Psoas muscle (tissue), 8 donors: ENCODE results near the gene COL9A3. TPM values are rescaled to one million over a fixed set of nuclear protein-coding genes. Genes with fewer than 3 reads are reported as not detected.

Experiments
- ATAC-seq, 4 donors: fragments of 200-7000 bp; cut with Tn5 transposase; one replicate each; pipeline ENCODE4 v1.9.1; 2020; ENCODE audit warnings: moderate library complexity in 3 of 4, mild to moderate bottlenecking in 2 of 4
- DNase-seq, 2 donors: peaks; one replicate each; pipeline ENCODE4 v3.0.0-alpha.2; 2020
- H3K27ac ChIP-seq: fragments of 200-600 bp; one replicate; pipeline ENCODE4 v1.8.0; 2022
- H3K27me3 ChIP-seq, 3 donors: fragments of 200-600 bp in 1 of 3; one replicate each; pipeline versions ENCODE4 v1.6.1 to v1.8.0; 2013 to 2022; ENCODE audit warnings: low read length in 2 of 3, mild to moderate bottlenecking in 2 of 3, moderate library complexity in 1 of 3; ENCODE audit not compliant: insufficient read depth in 3 of 3
- H3K36me3 ChIP-seq, 2 donors: fragments of 200-600 bp in 1 of 2; one replicate each; pipeline versions ENCODE4 v1.6.1 to v1.8.0; 2013 to 2022; ENCODE audit warnings: low read depth in 1 of 2, mild to moderate bottlenecking in 1 of 2, moderate library complexity in 1 of 2; ENCODE audit not compliant: insufficient read depth in 1 of 2
- H3K4me1 ChIP-seq: fragments of 200-600 bp; one replicate; pipeline ENCODE4 v1.8.0; 2022
- H3K4me3 ChIP-seq: fragments of 200-600 bp; one replicate; pipeline ENCODE4 v1.8.0; 2022; ENCODE audit warnings: mild to moderate bottlenecking
- H3K9me3 ChIP-seq: fragments of 200-600 bp; one replicate; pipeline ENCODE4 v1.8.0; 2022
- WGBS, 3 donors: extraction: QIAGEN DNeasy Blood & Tissue Kit; methylation state at CpG; one replicate each; pipeline versions ENCODE4 v1.1.6 to v1.1.7; 2013; 5-methylcytosine and 5-hydroxymethylcytosine counted together
- intact Hi-C, 2 donors: fragments of 100-400 bp; cut with DNase I; formaldehyde crosslinking; loops; one replicate each; pipeline versions ENCODE4 v1.11.0 to v1.14.2; 2022
- polyA plus RNA-seq, 3 donors: library from polyadenylated mRNA; stranded (reverse); fragments of 200-250 nt; gene quantifications; one replicate each; pipeline ENCODE4 v1.2.3, GENCODE V29; 2013
- total RNA-seq, 4 donors: library from RNA; stranded (reverse); fragmentation: NEBNext Ultra II Directional in 2 of 4; extraction: Animal tissue kit (Norgen Biotek cat#: 25700) in 2 of 4; gene quantifications; one replicate each; pipeline versions ENCODE4 v1.2.1 to v1.2.4, GENCODE V29; 2021 to 2023
- TF ChIP-seq, protein P1 (sequence below): fragments of 200-600 bp; IDR thresholded peaks from one replicate; pipeline ENCODE4 v1.8.0; 2022; ENCODE audit warnings: antibody characterized with exemption
- donor health status: healthy with polysubstance abuse.
- donor health status: DM: no; HTN: no; CAD: no; lungs with moderate emphysema.
- donor health status: Bipolar disorder and iron deficiency.
- donor health status: healthy.
- donor health status: DM: yes; HTN: yes; CAD: no.
- donor health status: DM: no; HTN: no; CAD: no.
- donor health status: DM: no; HTN: no; CAD: no.
- donor health status: DM: yes; HTN: yes; CAD: no.

COL9A3 gene
- total and polyA plus RNA-seq, 7 donors = 0.27 to 0.86 (median 0.59) TPM; not detected in 1

DNA sequence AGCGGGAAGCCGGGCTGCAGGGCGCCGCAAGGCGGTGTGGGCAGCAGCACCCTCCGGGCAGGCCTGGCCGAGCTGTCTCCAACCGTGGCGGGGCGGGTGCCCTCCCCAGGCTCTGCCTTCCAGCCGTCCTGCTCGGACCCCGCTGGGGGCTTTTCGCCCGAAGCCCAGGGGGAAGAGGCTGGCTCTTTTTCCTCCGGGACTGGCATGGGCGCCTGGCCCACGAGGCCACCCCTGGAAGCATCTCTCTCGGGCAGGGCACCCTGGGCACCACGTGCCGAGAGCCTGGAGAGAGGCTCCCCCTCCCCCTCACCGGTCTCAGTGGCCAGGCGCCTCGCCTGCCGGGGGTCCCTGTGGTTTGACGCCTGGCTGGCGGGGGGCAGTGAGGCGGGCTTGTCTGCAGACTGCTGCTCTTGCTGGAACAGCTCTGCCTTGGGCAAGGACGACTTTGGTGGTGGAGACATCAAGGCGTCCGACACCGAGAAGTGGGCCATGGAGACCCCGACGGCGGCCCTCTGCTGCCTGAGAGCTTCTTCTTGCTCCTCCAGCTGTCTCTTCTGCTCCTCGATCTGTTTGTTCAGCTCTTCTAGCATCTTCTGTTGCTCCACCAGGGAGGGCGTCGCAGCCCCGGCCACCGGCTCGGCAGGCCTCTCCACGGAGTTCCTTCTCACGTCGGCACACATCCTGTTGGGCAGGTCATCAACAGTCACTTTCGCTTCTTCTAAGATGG lies 64.2 kb downstream of the COL9A3 start:
- ATAC-seq (no peak), DNase-seq (peak in 1 of 2 donors; percentile 43)
- Histone ChIP-seq H3K27me3 (no peaks in the 10 kb centered on the region), H3K36me3 (peaks cover 7 to 24% of the 10 kb centered on the region in 2 donors), H3K27ac (no peak overlapping the region), H3K4me3 (no peak overlapping the region), H3K4me1 (peaks cover 12% of the 10 kb centered on the region), H3K9me3 (no peaks in the 10 kb centered on the region)
- WGBS, 3 donors = 93 to 95% (median 94%) methylated on average over 39 to 45 of the region's 45 CpGs
- TF ChIP-seq, protein P1, sequence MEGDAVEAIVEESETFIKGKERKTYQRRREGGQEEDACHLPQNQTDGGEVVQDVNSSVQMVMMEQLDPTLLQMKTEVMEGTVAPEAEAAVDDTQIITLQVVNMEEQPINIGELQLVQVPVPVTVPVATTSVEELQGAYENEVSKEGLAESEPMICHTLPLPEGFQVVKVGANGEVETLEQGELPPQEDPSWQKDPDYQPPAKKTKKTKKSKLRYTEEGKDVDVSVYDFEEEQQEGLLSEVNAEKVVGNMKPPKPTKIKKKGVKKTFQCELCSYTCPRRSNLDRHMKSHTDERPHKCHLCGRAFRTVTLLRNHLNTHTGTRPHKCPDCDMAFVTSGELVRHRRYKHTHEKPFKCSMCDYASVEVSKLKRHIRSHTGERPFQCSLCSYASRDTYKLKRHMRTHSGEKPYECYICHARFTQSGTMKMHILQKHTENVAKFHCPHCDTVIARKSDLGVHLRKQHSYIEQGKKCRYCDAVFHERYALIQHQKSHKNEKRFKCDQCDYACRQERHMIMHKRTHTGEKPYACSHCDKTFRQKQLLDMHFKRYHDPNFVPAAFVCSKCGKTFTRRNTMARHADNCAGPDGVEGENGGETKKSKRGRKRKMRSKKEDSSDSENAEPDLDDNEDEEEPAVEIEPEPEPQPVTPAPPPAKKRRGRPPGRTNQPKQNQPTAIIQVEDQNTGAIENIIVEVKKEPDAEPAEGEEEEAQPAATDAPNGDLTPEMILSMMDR = no peak
- intact Hi-C loops = no loop called here

DNA sequence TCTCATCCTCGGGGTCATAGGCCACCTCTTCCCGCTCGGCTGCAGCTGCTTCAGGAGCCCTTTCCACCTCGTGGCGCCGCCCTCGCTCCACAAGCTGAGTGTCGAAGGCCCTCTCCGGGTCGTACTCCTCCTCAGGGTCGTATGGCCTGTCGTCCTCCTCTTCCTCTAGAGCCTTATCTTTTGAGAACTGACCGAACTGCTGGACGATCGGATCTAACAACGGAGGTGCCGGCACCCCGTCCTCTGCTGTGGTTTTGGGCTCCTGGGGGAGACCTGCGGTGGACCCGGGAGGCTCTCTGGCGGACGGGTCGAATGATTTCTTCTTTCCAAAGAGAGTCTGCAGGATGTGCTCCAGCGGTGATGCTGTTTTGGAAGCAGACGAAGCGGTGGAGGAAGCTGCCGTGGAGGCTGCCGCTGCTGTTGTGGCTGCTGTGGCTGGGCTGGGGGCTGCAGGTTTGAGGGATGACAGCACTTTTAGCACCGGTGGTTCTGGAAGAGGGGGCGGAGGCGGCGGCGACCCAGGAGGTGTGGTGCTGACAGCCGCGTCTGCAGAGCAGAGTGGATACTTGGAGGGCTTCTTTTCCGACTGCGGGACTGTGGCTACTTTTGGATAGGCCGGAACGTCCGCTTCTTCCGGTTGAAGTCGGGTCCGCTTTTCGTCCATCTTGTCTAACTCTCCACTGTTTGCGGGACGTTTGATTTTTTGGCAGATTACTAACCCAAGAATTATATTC lies 65.0 kb downstream of the COL9A3 start:
- TF ChIP-seq, protein P1 = no peak
- Histone ChIP-seq H3K4me3 (no peak overlapping the region), H3K27me3 (no peaks in the 10 kb centered on the region), H3K9me3 (no peaks in the 10 kb centered on the region), H3K4me1 (peaks cover 9% of the 10 kb centered on the region), H3K27ac (no peak overlapping the region), H3K36me3 (peaks cover 7 to 31% of the 10 kb centered on the region in 2 donors)
- intact Hi-C loops = no loop called here
- WGBS, 3 donors = 92 to 95% (median 93%) methylated on average over 46 of the region's 46 CpGs
- peak in 1 of 2 donors; percentile 49 for DNase-seq
- no peak for ATAC-seq

DNA sequence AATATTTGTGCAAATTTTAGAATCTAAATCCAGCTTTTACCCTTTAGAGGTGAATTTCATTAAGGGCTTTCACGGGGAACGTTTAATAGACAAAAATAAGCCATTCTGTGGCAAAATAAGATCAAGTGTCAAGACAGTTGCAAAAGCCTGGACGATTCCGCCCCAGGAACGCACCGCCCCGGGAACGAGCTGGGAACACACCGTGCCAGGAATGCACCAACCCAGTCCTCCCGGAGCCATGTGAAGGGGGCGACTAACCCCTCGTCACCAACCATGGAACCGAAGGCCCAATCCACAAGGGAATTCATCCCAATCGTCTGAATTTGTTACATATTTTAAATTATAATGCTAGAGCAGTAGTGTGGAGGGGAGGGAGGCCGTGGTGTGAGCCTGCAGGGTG lies 65.6 kb downstream of the COL9A3 start:
- 82 to 85% (median 84%) methylated on average over 15 of the region's 15 CpGs for WGBS, 3 donors
- TF ChIP-seq, protein P1 = no peak
- intact Hi-C loops = no loop called here
- Histone ChIP-seq H3K4me1 (peaks cover 3% of the 10 kb centered on the region), H3K36me3 (peaks cover 7 to 37% of the 10 kb centered on the region in 2 donors), H3K27ac (no peak overlapping the region), H3K9me3 (no peaks in the 10 kb centered on the region), H3K4me3 (no peak overlapping the region), H3K27me3 (no peaks in the 10 kb centered on the region)
- no peak for ATAC-seq
- peak in 1 of 2 donors; percentile 39 for DNase-seq

DNA sequence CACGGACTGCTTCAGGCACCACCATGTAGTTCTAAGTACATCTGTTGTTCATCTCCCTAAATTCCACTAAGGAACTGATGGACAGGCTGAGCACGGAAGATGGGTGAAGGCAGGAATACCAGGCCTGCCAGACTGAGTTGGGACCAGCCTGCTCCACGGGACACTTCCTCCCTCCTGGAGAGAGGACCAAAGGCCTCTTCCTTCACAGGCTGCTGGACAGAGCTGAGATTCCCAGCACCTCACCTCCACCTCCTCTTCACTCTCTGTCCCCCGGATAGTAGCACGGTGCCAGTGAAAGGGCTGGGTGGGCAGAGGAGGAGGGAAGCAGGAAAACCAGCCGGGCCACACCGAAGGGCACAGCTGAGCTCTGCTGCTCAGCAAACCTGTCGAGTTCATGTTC lies 67.7 kb downstream of the COL9A3 start:
- ATAC-seq (no peak), DNase-seq (peak in 1 of 2 donors; percentile 27)
- Histone ChIP-seq H3K4me3 (no peak overlapping the region), H3K9me3 (no peaks in the 10 kb centered on the region), H3K4me1 (no peaks in the 10 kb centered on the region), H3K27ac (no peak overlapping the region), H3K36me3 (peaks cover 17 to 58% of the 10 kb centered on the region in 2 donors), H3K27me3 (no peaks in the 10 kb centered on the region)
- intact Hi-C loops = no loop called here
- TF ChIP-seq, protein P1 = no peak
- 57 to 74% (median 67%) methylated on average over 8 of the region's 8 CpGs for WGBS, 3 donors
